SK-N-SH (cell line): ENCODE measurements around the gene SPOCK3. TPM values are rescaled to one million over a fixed set of nuclear protein-coding genes. Genes with fewer than 3 reads are reported as not detected.

Experiments used
- CTCF ChIA-PET: fragments of 300-600, 350-600 bp; formaldehyde crosslinking; extraction: SDS; loops from one replicate; lab custom pipeline; 2021; lab: Yijun Ruan, JAX
- POLR2A ChIA-PET: fragments of 350-600 bp; sonication (Branson Sonifier 250); formaldehyde crosslinking; extraction: SDS; loops from one replicate; lab custom pipeline; 2020; ENCODE audit warnings: antibody characterized with exemption, inconsistent platforms; lab: Yijun Ruan, JAX
- DNase-seq: peaks from one replicate; pipeline ENCODE4 v3.0.0; 2012
- H2AFZ ChIP-seq: fragments of 200-600 bp; sonication (generic); 2 replicates; pipeline ENCODE4 v1.8.1; 2016; ENCODE audit warnings: antibody characterized with exemption, mild to moderate bottlenecking, low read depth
- H3F3A ChIP-seq: fragments of 200-600 bp; sonication (generic); replicated peaks from 2 replicates; pipeline ENCODE3; 2016; ENCODE audit warnings: antibody characterized with exemption, mild to moderate bottlenecking; ENCODE audit not compliant: insufficient read depth
- H3K27ac ChIP-seq, 2 experiments: fragments of 200-500 bp in 1 of 2; fragments of 200-600 bp in 1 of 2; sonication (Bioruptor generic) in 1 of 2; sonication (generic), shearing (Covaris generic) in 1 of 2; 2 replicates each; pipeline versions ENCODE4 v1.5.1 to v1.6.1; 2014 to 2016; ENCODE audit warnings: low read depth in 2 of 2, inconsistent platforms in 1 of 2, low read length in 1 of 2, mild to moderate bottlenecking in 1 of 2, mixed read lengths in 1 of 2
- H3K27me3 ChIP-seq: fragments of 200-600 bp; sonication (generic), shearing (Covaris generic); 2 replicates; pipeline ENCODE4 v1.6.1; 2016; ENCODE audit warnings: mixed run types; ENCODE audit not compliant: insufficient read depth
- H3K36me3 ChIP-seq, 2 experiments: fragments of 200-500 bp in 1 of 2; fragments of 200-600 bp in 1 of 2; sonication (Bioruptor generic) in 1 of 2; sonication (generic) in 1 of 2; replicated peaks in 1 of 2; 2 replicates each; pipeline versions ENCODE3 to v1.5.1; 2014 to 2016; ENCODE audit warnings: low read length in 1 of 2, mild to moderate bottlenecking in 1 of 2; ENCODE audit not compliant: insufficient read depth in 2 of 2, control insufficient read depth in 1 of 2
- H3K4me1 ChIP-seq, 2 experiments: fragments of 200-500 bp in 1 of 2; fragments of 200-600 bp in 1 of 2; sonication (Bioruptor generic) in 1 of 2; sonication (generic), shearing (Covaris generic) in 1 of 2; 2 replicates each; pipeline versions ENCODE4 v1.5.1 to v1.6.1; 2014 to 2016; ENCODE audit warnings: low read depth in 1 of 2, low read length in 1 of 2, mixed run types in 1 of 2; ENCODE audit not compliant: insufficient read depth in 2 of 2, control insufficient read depth in 1 of 2
- H3K4me2 ChIP-seq: fragments of 200-600 bp; sonication (generic), shearing (Covaris generic); 2 replicates; pipeline ENCODE4 v1.6.1; 2017; ENCODE audit warnings: mixed run types
- H3K4me3 ChIP-seq, 2 experiments: fragments of 200-500 bp in 1 of 2; fragments of 200-600 bp in 1 of 2; sonication (Bioruptor generic) in 1 of 2; sonication (generic), shearing (Covaris generic) in 1 of 2; 2 replicates each; pipeline versions ENCODE4 v1.5.1 to v1.8.1; 2014 to 2016; ENCODE audit warnings: low read depth in 2 of 2, inconsistent platforms in 1 of 2, low read length in 1 of 2, mild to moderate bottlenecking in 1 of 2, mixed read lengths in 1 of 2, moderate library complexity in 1 of 2
- H3K79me2 ChIP-seq: fragments of 200-600 bp; sonication (generic); 2 replicates; pipeline ENCODE4 v1.8.1; 2017; ENCODE audit warnings: mild to moderate bottlenecking; ENCODE audit not compliant: insufficient read depth
- H3K9ac ChIP-seq: fragments of 200-600 bp; sonication (generic); 2 replicates; pipeline ENCODE4 v1.6.1; 2017; ENCODE audit warnings: mixed run types
- H3K9me2 ChIP-seq: fragments of 200-600 bp; sonication (generic); 2 replicates; pipeline ENCODE4 v1.6.1; 2017; ENCODE audit warnings: mixed run types
- H3K9me3 ChIP-seq: fragments of 200-600 bp; sonication (generic); 2 replicates; pipeline ENCODE4 v1.6.1; 2017; ENCODE audit warnings: mixed run types, mild to moderate bottlenecking, moderate library complexity
- H4K20me1 ChIP-seq: fragments of 200-600 bp; sonication (generic); 2 replicates; pipeline ENCODE4 v1.6.1; 2017; ENCODE audit warnings: mild to moderate bottlenecking, mixed run types; ENCODE audit not compliant: insufficient read depth
- CTCF ChIP-seq: fragments of 200-600 bp; sonication (generic); IDR thresholded peaks from 2 replicates; pipeline ENCODE4 v1.6.1; 2017; ENCODE audit warnings: antibody characterized with exemption, mild to moderate bottlenecking, moderate library complexity
- ELF1 ChIP-seq: IDR thresholded peaks from 2 replicates; pipeline ENCODE4 v1.4.0; 2012
- EP300 ChIP-seq, 2 experiments: IDR thresholded peaks; 2 replicates each; pipeline versions ENCODE4 v1.4.0 to v1.6.1; 2012; ENCODE audit warnings: borderline replicate concordance in 1 of 2, low read depth in 1 of 2, low read length in 1 of 2
- EZH2phosphoT487 ChIP-seq: fragments of 200-600 bp; sonication (generic); IDR thresholded peaks from 2 replicates; pipeline ENCODE4 v1.6.1; 2017; ENCODE audit warnings: low read depth, mixed run types, mild to moderate bottlenecking, antibody characterized with exemption, moderate library complexity, borderline replicate concordance
- FOXM1 ChIP-seq: IDR thresholded peaks from 2 replicates; pipeline ENCODE4 v1.4.0; 2012; ENCODE audit warnings: low read depth, mild to moderate bottlenecking
- JUND ChIP-seq: IDR thresholded peaks from 2 replicates; pipeline ENCODE4 v1.4.0; 2012
- MAX ChIP-seq: IDR thresholded peaks from 2 replicates; pipeline ENCODE4 v1.4.0; 2012; ENCODE audit warnings: low read depth
- MXI1 ChIP-seq: IDR thresholded peaks from 2 replicates; pipeline ENCODE4 v1.6.1; 2012; ENCODE audit warnings: mild to moderate bottlenecking, low read depth, low read length, improper control_type of control experiment
- NRF1 ChIP-seq: IDR thresholded peaks from 2 replicates; pipeline ENCODE4 v1.6.1; 2012; ENCODE audit warnings: low read depth, mild to moderate bottlenecking, low read length
- RFX5 ChIP-seq: IDR thresholded peaks from 2 replicates; pipeline ENCODE4 v1.6.1; 2012; ENCODE audit warnings: mild to moderate bottlenecking, improper control_type of control experiment, low read length
- SIN3A ChIP-seq: IDR thresholded peaks from 2 replicates; pipeline ENCODE4 v1.6.1; 2012; ENCODE audit warnings: low read depth, mild to moderate bottlenecking, low read length, moderate library complexity, borderline replicate concordance
- SMC3 ChIP-seq: IDR thresholded peaks from 2 replicates; pipeline ENCODE4 v1.6.1; 2012; ENCODE audit warnings: low read depth, low read length, improper control_type of control experiment
- TCF12 ChIP-seq: IDR thresholded peaks from 2 replicates; pipeline ENCODE4 v1.4.0; 2012
- USF1 ChIP-seq: IDR thresholded peaks from 2 replicates; pipeline ENCODE4 v1.4.0; 2012; ENCODE audit warnings: low read depth, borderline replicate concordance
- YY1 ChIP-seq: IDR thresholded peaks from 2 replicates; pipeline ENCODE4 v1.4.0; 2012; ENCODE audit warnings: low read depth, mild to moderate bottlenecking
- ZBTB33 ChIP-seq: IDR thresholded peaks from 2 replicates; pipeline ENCODE4 v1.4.0; 2012; ENCODE audit warnings: low read depth, borderline replicate concordance
- WGBS: methylation state at CpG from one replicate; pipeline ENCODE4 v1.1.6; 2017; ENCODE audit warnings: low lambda C conversion rate; 5-methylcytosine and 5-hydroxymethylcytosine counted together
- polyA plus RNA-seq, 3 experiments: library from polyadenylated mRNA; depleted of rRNA; stranded (reverse); fragments of >200 nt; gene quantifications; 2 replicates each; pipeline ENCODE4 v1.2.3, GENCODE V29; 2012

SPOCK3 gene
- polyA plus RNA-seq, 1 of the 3 experiments (the other 2 are of a cell fraction), result not detected

- Histone ChIP-seq H3K9me3 (no peaks in the 10 kb centered on the region), H3K4me3 (no peak overlapping the region), H3K79me2 (no peaks in the 10 kb centered on the region), H3K9ac (no peak overlapping the region), H3K27ac (no peak overlapping the region), H3K36me3 (no peaks in the 10 kb centered on the region), H3K4me2 (no peak overlapping the region), H2AFZ (no peak overlapping the region), H3K27me3 (no peaks in the 10 kb centered on the region), H3K9me2 (no peaks in the 10 kb centered on the region; the same call in 1 of the 2 replicates), H3K4me1 (no peaks in the 10 kb centered on the region), H3F3A (no peaks in the 10 kb centered on the region), H4K20me1 (no peaks in the 10 kb centered on the region)
- WGBS, result 7% methylated on average over 3 of the region's 3 CpGs
- no peak for TF ChIP-seq EP300 (IDR thresholded peaks at IDR 0.05; ENCODE audit: borderline replicate concordance in 1 of 2, low read depth in 1 of 2, low read length in 1 of 2)
- no peak for TF ChIP-seq SIN3A
- no peak for TF ChIP-seq NRF1
- no peak for TF ChIP-seq ZBTB33
- no peak for TF ChIP-seq MAX
- TF ChIP-seq YY1, result no peak
- TF ChIP-seq SMC3, result no peak
- no peak for TF ChIP-seq FOXM1
- TF ChIP-seq RFX5, result no peak
- TF ChIP-seq CTCF, result no peak
- TF ChIP-seq USF1, result no peak
- no peak for TF ChIP-seq EZH2phosphoT487
- TF ChIP-seq MXI1, result no peak
- TF ChIP-seq TCF12, result no peak
- no peak for TF ChIP-seq ELF1
- TF ChIP-seq JUND, result no peak
- ChIA-PET POLR2A (no interaction called here), CTCF (no interaction called here)
- DNase-seq, result no peak
Observed at GRCh38 chr4:166798126-166798525, 436.2 kb downstream of the SPOCK3 start.
